ENCODE data around the gene HMOX2. TPM values are rescaled to one million over a fixed set of nuclear protein-coding genes. Genes with fewer than 3 reads are reported as not detected.

Gene HMOX2
- total and polyA plus RNA-seq, 2 of the 13 experiments (the other 11 are each of a cell fraction or from before 2014, with no cell fraction given): 60.3 to 70.4 TPM

GRCh38 chr16:4475880-4476788 is at the start of gene HMOX2 (continued):
- peak; percentile 80 for TF ChIP-seq PHF20 (CRISPR knock-in tag; IDR thresholded peaks at IDR 0.05)
- TF ChIP-seq GFI1 (CRISPR knock-in tag; IDR thresholded peaks at IDR 0.05; ENCODE audit: borderline replicate concordance): 0 out of 2 replicates have a peak, but pooled peaks have one; percentile 42
- peak; percentile 45; the same call in 1 of the 2 replicates for TF ChIP-seq ZNF746 (CRISPR knock-in tag; IDR thresholded peaks at IDR 0.05)
- TF ChIP-seq CREB1 (IDR thresholded peaks at IDR 0.05): peak; percentile 74
- TF ChIP-seq CREB1 (CRISPR knock-in tag; IDR thresholded peaks at IDR 0.05): no peak
- TF ChIP-seq ETV5 (CRISPR knock-in tag; IDR thresholded peaks at IDR 0.05; ENCODE audit: borderline replicate concordance): peak; percentile 80
- peak; percentile 79 for TF ChIP-seq ZNF574 (CRISPR knock-in tag; IDR thresholded peaks at IDR 0.05)
- TF ChIP-seq MAX (IDR thresholded peaks at IDR 0.05): peak; percentile 92
- no peak for TF ChIP-seq ZNF101 (CRISPR knock-in tag; IDR thresholded peaks at IDR 0.05; ENCODE audit: borderline replicate concordance, low read depth)
- TF ChIP-seq SMAD3 (CRISPR knock-in tag; IDR thresholded peaks at IDR 0.05): no peak
- peak; percentile 96 for TF ChIP-seq GMEB2 (CRISPR knock-in tag; IDR thresholded peaks at IDR 0.05; ENCODE audit: low read depth)
- TF ChIP-seq FOXC1 (CRISPR knock-in tag; IDR thresholded peaks at IDR 0.05; ENCODE audit: borderline replicate concordance): peak; percentile 80
- TF ChIP-seq ZNF331 (CRISPR knock-in tag; IDR thresholded peaks at IDR 0.05): peak; percentile 81; the same call in 1 of the 2 replicates
- TF ChIP-seq PLSCR1 (CRISPR knock-in tag; IDR thresholded peaks at IDR 0.05; ENCODE audit: borderline replicate concordance): peak; percentile 70; the same call in 1 of the 2 replicates
- TF ChIP-seq RFX3 (CRISPR knock-in tag; IDR thresholded peaks at IDR 0.05): no peak
- no peak for TF ChIP-seq HMGXB3 (CRISPR knock-in tag; IDR thresholded peaks at IDR 0.05; ENCODE audit: borderline replicate concordance)
- TF ChIP-seq NFATC3 (CRISPR knock-in tag; IDR thresholded peaks at IDR 0.05): peak; percentile 68; the same call in 1 of the 2 replicates
- peak; percentile 86 for TF ChIP-seq MED1 (CRISPR knock-in tag; IDR thresholded peaks at IDR 0.05)
- peak; percentile 95 for TF ChIP-seq ZFX (CRISPR knock-in tag; IDR thresholded peaks at IDR 0.05; ENCODE audit: low read depth)
